Measurements from ENCODE around the gene DUSP9. TPM values are rescaled to one million over a fixed set of nuclear protein-coding genes. Genes with fewer than 3 reads are reported as not detected.

Gene DUSP9
- total RNA-seq, 1 experiment from 2014 or later, result 12.0 TPM

GRCh38 chrX:153639177-153640044 lies 7.6 kb upstream of the DUSP9 start:
- intact Hi-C loops (cut with micrococcal nuclease; ENCODE audit: unreplicated experiment), result no loop called here
- no peak for DNase-seq
- no peak for TF ChIP-seq CTCF (IDR thresholded peaks at IDR 0.05; ENCODE audit: insufficient read depth in 1 of 2, low read depth in 1 of 2, low read length in 1 of 2, severe bottlenecking in 1 of 2, unreplicated experiment in 1 of 2)
- Mint-ChIP-seq H3K4me1 (ENCODE audit: low read depth, unreplicated experiment) (peaks cover 14% of the 10 kb centered on the region), H3K9me3 (ENCODE audit: unreplicated experiment) (no peaks in the 10 kb centered on the region), H3K27ac (ENCODE audit: unreplicated experiment) (no peak overlapping the region), H3K4me3 (ENCODE audit: unreplicated experiment) (no peak overlapping the region), H3K27me3 (ENCODE audit: insufficient read depth, unreplicated experiment) (peaks cover 4% of the 10 kb centered on the region), H3K36me3 (ENCODE audit: insufficient read depth, unreplicated experiment) (no peaks in the 10 kb centered on the region)
- ChIA-PET POLR2A (no interaction called here), CTCF (no interaction called here)
- Histone ChIP-seq H3K4me3 (ENCODE audit: low read depth, low read length) (no peak overlapping the region), H3K36me3 (ENCODE audit: control insufficient read depth, insufficient read depth, low read length) (no peaks in the 10 kb centered on the region), H3K4me1 (no peaks in the 10 kb centered on the region), H3K9me3 (no peaks in the 10 kb centered on the region), H3K27me3 (replicated peaks; ENCODE audit: control insufficient read depth, insufficient read depth, low read length) (no peaks in the 10 kb centered on the region)
- no TSS peak for BruUV-seq (replicated peaks)

- no peak overlapping the region for H3K4me3 ChIP-seq (ENCODE audit: low read depth, low read length)
- no peaks in the 10 kb centered on the region for H3K36me3 Mint-ChIP-seq (ENCODE audit: insufficient read depth, unreplicated experiment)
- peaks cover 7% of the 10 kb centered on the region for H3K4me1 Mint-ChIP-seq (ENCODE audit: low read depth, unreplicated experiment)
- intact Hi-C loops (cut with micrococcal nuclease; ENCODE audit: unreplicated experiment), result no loop called here
- peaks cover 4% of the 10 kb centered on the region for H3K27me3 Mint-ChIP-seq (ENCODE audit: insufficient read depth, unreplicated experiment)
- no TSS peak for BruUV-seq (replicated peaks)
- no peaks in the 10 kb centered on the region for H3K36me3 ChIP-seq (ENCODE audit: control insufficient read depth, insufficient read depth, low read length)
- H3K4me3 Mint-ChIP-seq (ENCODE audit: unreplicated experiment), result no peak overlapping the region
- H3K27me3 ChIP-seq (replicated peaks; ENCODE audit: control insufficient read depth, insufficient read depth, low read length), result no peaks in the 10 kb centered on the region
- H3K4me1 ChIP-seq, result peaks cover 7% of the 10 kb centered on the region
- ChIA-PET CTCF (no interaction called here), POLR2A (no interaction called here)
- H3K27ac Mint-ChIP-seq (ENCODE audit: unreplicated experiment), result no peak overlapping the region
- no peaks in the 10 kb centered on the region for H3K9me3 ChIP-seq
- no peak for DNase-seq
- no peaks in the 10 kb centered on the region for H3K9me3 Mint-ChIP-seq (ENCODE audit: unreplicated experiment)
- no peak for TF ChIP-seq CTCF (IDR thresholded peaks at IDR 0.05; ENCODE audit: insufficient read depth in 1 of 2, low read depth in 1 of 2, low read length in 1 of 2, severe bottlenecking in 1 of 2, unreplicated experiment in 1 of 2)
These were observed 6.8 kb upstream of the DUSP9 start for GRCh38 chrX:153640045-153640686.

GRCh38 chrX:153640736-153641575 lies 6.0 kb upstream of the DUSP9 start:
- peaks cover 15% of the 10 kb centered on the region for H3K4me1 ChIP-seq
- no peak overlapping the region for H3K27ac Mint-ChIP-seq (ENCODE audit: unreplicated experiment)
- DNase-seq, result no peak
- no peaks in the 10 kb centered on the region for H3K36me3 Mint-ChIP-seq (ENCODE audit: insufficient read depth, unreplicated experiment)
- peaks cover 6% of the 10 kb centered on the region for H3K4me1 Mint-ChIP-seq (ENCODE audit: low read depth, unreplicated experiment)
- peaks cover 4% of the 10 kb centered on the region for H3K27me3 Mint-ChIP-seq (ENCODE audit: insufficient read depth, unreplicated experiment)
- intact Hi-C loops (cut with micrococcal nuclease; ENCODE audit: unreplicated experiment), result no loop called here
- H3K27me3 ChIP-seq (replicated peaks; ENCODE audit: control insufficient read depth, insufficient read depth, low read length), result no peaks in the 10 kb centered on the region
- ChIA-PET CTCF (no interaction called here), POLR2A (no interaction called here)
- no peaks in the 10 kb centered on the region for H3K9me3 Mint-ChIP-seq (ENCODE audit: unreplicated experiment)
- H3K4me3 ChIP-seq (ENCODE audit: low read depth, low read length), result no peak overlapping the region
- no peak overlapping the region for H3K4me3 Mint-ChIP-seq (ENCODE audit: unreplicated experiment)
- no TSS peak for BruUV-seq (replicated peaks)
- no peak for TF ChIP-seq CTCF (IDR thresholded peaks at IDR 0.05; ENCODE audit: insufficient read depth in 1 of 2, low read depth in 1 of 2, low read length in 1 of 2, severe bottlenecking in 1 of 2, unreplicated experiment in 1 of 2)
- H3K36me3 ChIP-seq (ENCODE audit: control insufficient read depth, insufficient read depth, low read length), result no peaks in the 10 kb centered on the region
- no peaks in the 10 kb centered on the region for H3K9me3 ChIP-seq
